WERI-Rb-1 (cell line): ENCODE data around the gene CCDC148.
"Not testable (repeated sequence)": the region's sequence is repeated elsewhere in the genome, so short reads cannot be mapped to it uniquely, and the experiment has no call there.

Experiments
- DNase-seq: peaks from one replicate; pipeline ENCODE4 v3.0.0-alpha.2; 2020
- H3K27ac ChIP-seq: fragments of 250-450 bp; sonication (Bioruptor Pico); 2 replicates; pipeline ENCODE4 v1.5.1; 2020; ENCODE audit warnings: mild to moderate bottlenecking, moderate library complexity
- H3K27me3 ChIP-seq: fragments of 250-450 bp; sonication (Bioruptor Pico); 2 replicates; pipeline ENCODE4 v1.5.1; 2021; ENCODE audit warnings: mild to moderate bottlenecking, low read depth, moderate library complexity; ENCODE audit not compliant: insufficient read depth, severe bottlenecking
- H3K36me3 ChIP-seq: fragments of 250-450 bp; sonication (Bioruptor Pico); 2 replicates; pipeline ENCODE4 v1.5.1; 2020; ENCODE audit warnings: mild to moderate bottlenecking, moderate library complexity
- H3K4me3 ChIP-seq: 2 replicates; pipeline ENCODE4 v1.5.1; 2011; ENCODE audit warnings: low read depth, mild to moderate bottlenecking, control low read depth, low read length
- H3K9me3 ChIP-seq: fragments of 250-450 bp; sonication (Bioruptor Pico); 2 replicates; pipeline ENCODE4 v1.5.1; 2021; ENCODE audit warnings: mild to moderate bottlenecking, moderate library complexity; ENCODE audit not compliant: severe bottlenecking
- CTCF ChIP-seq: IDR thresholded peaks from 2 replicates; pipeline ENCODE4 v1.5.1; 2011; ENCODE audit warnings: low read depth, mild to moderate bottlenecking, control low read depth, inconsistent platforms, low read length

CCDC148 gene

GRCh38 chr2:158357699-158358098 lies 98.9 kb downstream of the CCDC148 start:
- DNase-seq = no peak
- no peaks in the 10 kb centered on the region for H3K27me3 ChIP-seq

GRCh38 chr2:158357122-158357521 lies 99.4 kb downstream of the CCDC148 start:
- Histone ChIP-seq H3K27ac (no peak overlapping the region), H3K9me3 (no peaks in the 10 kb centered on the region), H3K4me3 (no peak overlapping the region), H3K27me3 (no peaks in the 10 kb centered on the region), H3K36me3 (no peaks in the 10 kb centered on the region)
- no peak for TF ChIP-seq CTCF
- DNase-seq = no peak

More at GRCh38 chr2:158357699-158358098, 98.9 kb downstream of the CCDC148 start:
- H3K4me3 ChIP-seq = no peak overlapping the region
- H3K27ac ChIP-seq = no peak overlapping the region
- H3K36me3 ChIP-seq = no peaks in the 10 kb centered on the region
- no peak for TF ChIP-seq CTCF
- H3K9me3 ChIP-seq = no peaks in the 10 kb centered on the region

GRCh38 chr2:158351466-158351816 lies 105.1 kb downstream of the CCDC148 start:
- H3K4me3 ChIP-seq, H3K9me3 ChIP-seq, DNase-seq, H3K36me3 ChIP-seq, H3K27me3 ChIP-seq, H3K27ac ChIP-seq: not testable (repeated sequence)

GRCh38 chr2:158350751-158351465 lies 105.6 kb downstream of the CCDC148 start:
- H3K36me3 ChIP-seq, H3K27me3 ChIP-seq, H3K9me3 ChIP-seq, H3K27ac ChIP-seq, DNase-seq, H3K4me3 ChIP-seq: not testable (repeated sequence)

- DNase-seq = no peak
- no peaks in the 10 kb centered on the region for H3K27me3 ChIP-seq
- no peak overlapping the region for H3K27ac ChIP-seq
- H3K36me3 ChIP-seq = no peaks in the 10 kb centered on the region
- H3K4me3 ChIP-seq = no peak overlapping the region
- H3K9me3 ChIP-seq = no peaks in the 10 kb centered on the region
- no peak for TF ChIP-seq CTCF
Observed at GRCh38 chr2:158346032-158346431, 110.5 kb downstream of the CCDC148 start.

- Histone ChIP-seq H3K9me3 (no peaks in the 10 kb centered on the region), H3K4me3 (no peak overlapping the region), H3K27ac (no peak overlapping the region), H3K27me3 (no peaks in the 10 kb centered on the region), H3K36me3 (no peaks in the 10 kb centered on the region)
- no peak for DNase-seq
- no peak for TF ChIP-seq CTCF
Observed at GRCh38 chr2:158339513-158339912, 117.0 kb downstream of the CCDC148 start.

- no peak for DNase-seq
Observed at GRCh38 chr2:158337018-158337417, 119.5 kb downstream of the CCDC148 start.

GRCh38 chr2:158331799-158332198 lies 124.8 kb downstream of the CCDC148 start:
- H3K27ac ChIP-seq, H3K9me3 ChIP-seq, H3K4me3 ChIP-seq, DNase-seq, H3K27me3 ChIP-seq, H3K36me3 ChIP-seq: not testable (repeated sequence)

More at GRCh38 chr2:158337018-158337417, 119.5 kb downstream of the CCDC148 start:
- no peak for TF ChIP-seq CTCF
- H3K4me3 ChIP-seq = no peak overlapping the region
- no peaks in the 10 kb centered on the region for H3K36me3 ChIP-seq
- H3K27ac ChIP-seq = no peak overlapping the region
- H3K27me3 ChIP-seq = no peaks in the 10 kb centered on the region
- no peaks in the 10 kb centered on the region for H3K9me3 ChIP-seq
